T-helper 1 cell (primary cell): ENCODE results near the gene EMP3.
"Not testable (repeated sequence)": the region's sequence is repeated elsewhere in the genome, so short reads cannot be mapped to it uniquely, and the experiment has no call there.

Experiments used
- DNase-seq, 5 donors: peaks; one replicate each; pipeline ENCODE4 v3.0.0-alpha.2; 2012 to 2020

Gene EMP3

GRCh38 chr19:48348045-48348444, 22.7 kb downstream of the EMP3 start:
- no peak for DNase-seq

- no peak for DNase-seq
These were observed 23.4 kb downstream of the EMP3 start for GRCh38 chr19:48348737-48349136.

- no peak for DNase-seq
These were observed 25.5 kb downstream of the EMP3 start for GRCh38 chr19:48350856-48351255.

GRCh38 chr19:48351341-48351752, 26.0 kb downstream of the EMP3 start:
- peak; percentile 41 to 74 (median 63) for DNase-seq

- no peak for DNase-seq
These were observed 28.3 kb downstream of the EMP3 start for GRCh38 chr19:48353677-48354076.

GRCh38 chr19:48354332-48354992, 29.1 kb downstream of the EMP3 start:
- no peak for DNase-seq

- no peak for DNase-seq
These were observed 30.1 kb downstream of the EMP3 start for GRCh38 chr19:48355365-48355954.

GRCh38 chr19:48359123-48359522, 33.8 kb downstream of the EMP3 start:
- DNase-seq, result no peak

- DNase-seq, result no peak
These were observed 36.6 kb downstream of the EMP3 start for GRCh38 chr19:48361912-48362311.

GRCh38 chr19:48362716-48363499, 37.6 kb downstream of the EMP3 start:
- DNase-seq, result peak; percentile 75 to 92 (median 86)

GRCh38 chr19:48363500-48363809, 38.1 kb downstream of the EMP3 start:
- no peak for DNase-seq

- peak; percentile 98 to 100 (median 99) for DNase-seq
These were observed 38.7 kb downstream of the EMP3 start, which contains the start of the genes SYNGR4 and TMEM143 for GRCh38 chr19:48363810-48364597. TSS of gene SYNGR4 (plus strand) at chr19:48364367. CDS start at chr19:48365843, 1,476 bp downstream. TSS of gene TMEM143 (minus strand) at chr19:48363940. CDS start at chr19:48363920, 20 bp downstream.

GRCh38 chr19:48364598-48365348, 39.4 kb downstream of the EMP3 start:
- no peak for DNase-seq

GRCh38 chr19:48365602-48366001, 40.2 kb downstream of the EMP3 start:
- no peak for DNase-seq

- no peak for DNase-seq
These were observed 42.5 kb downstream of the EMP3 start for GRCh38 chr19:48367855-48368254.

- DNase-seq, result no peak
These were observed 43.6 kb downstream of the EMP3 start for GRCh38 chr19:48368936-48369335.

- DNase-seq, result no peak
These were observed 45.6 kb downstream of the EMP3 start for GRCh38 chr19:48370955-48371354.

- DNase-seq, result no peak
These were observed 46.0 kb downstream of the EMP3 start for GRCh38 chr19:48371367-48371766.

- not testable (repeated sequence) for DNase-seq
These were observed 46.4 kb downstream of the EMP3 start for GRCh38 chr19:48371771-48372170.

- DNase-seq, result no peak
These were observed 47.6 kb downstream of the EMP3 start for GRCh38 chr19:48372904-48373303.

GRCh38 chr19:48373567-48373966, 48.2 kb downstream of the EMP3 start:
- no peak for DNase-seq

GRCh38 chr19:48378194-48378570, 52.8 kb downstream of the EMP3 start:
- DNase-seq, result no peak
